Astrocyte of the spinal cord (primary cell): Measurements from ENCODE around the gene C2CD3.

Experiments
- DNase-seq: peaks from one replicate; pipeline ENCODE4 v3.0.0; 2011; ENCODE audit warnings: low read depth, low spot score
- H3K4me3 ChIP-seq: 2 replicates; pipeline ENCODE4 v1.5.1; 2011; ENCODE audit warnings: low read depth, mild to moderate bottlenecking, low read length, moderate library complexity
- CTCF ChIP-seq: IDR thresholded peaks from 2 replicates; pipeline ENCODE4 v1.5.1; 2012; ENCODE audit warnings: low read depth, mild to moderate bottlenecking, low read length, inconsistent platforms
- in situ Hi-C: cut with HindIII; loops from 2 replicates; pipeline ENCODE4 v1.10.0; 2017; ENCODE audit warnings: low sequenced_read_pairs

C2CD3 gene

GRCh38 chr11:74185285-74185684 lies 14.5 kb upstream of the C2CD3 start:
- no peak for TF ChIP-seq CTCF
- DNase-seq, result no peak
- in situ Hi-C loops, result no loop called here

GRCh38 chr11:74182635-74183034 lies 11.8 kb upstream of the C2CD3 start:
- no peak overlapping the region for H3K4me3 ChIP-seq
- in situ Hi-C loops, result no loop called here
- TF ChIP-seq CTCF, result no peak
- no peak for DNase-seq

More at GRCh38 chr11:74185285-74185684, 14.5 kb upstream of the C2CD3 start:
- H3K4me3 ChIP-seq, result no peak overlapping the region

GRCh38 chr11:74179234-74180052 lies 8.6 kb upstream of the C2CD3 start:
- in situ Hi-C loops, result no loop called here

GRCh38 chr11:74175920-74176319 lies 5.1 kb upstream of the C2CD3 start:
- TF ChIP-seq CTCF, result no peak
- no peak overlapping the region for H3K4me3 ChIP-seq
- no peak for DNase-seq
- in situ Hi-C loops, result no loop called here

More at GRCh38 chr11:74179234-74180052, 8.6 kb upstream of the C2CD3 start:
- DNase-seq, result peak; percentile 17
- TF ChIP-seq CTCF, result no peak
- no peak overlapping the region for H3K4me3 ChIP-seq

GRCh38 chr11:74171997-74172396 lies 1.2 kb upstream of the C2CD3 start:
- in situ Hi-C loops, result no loop called here
- peak; percentile 3 for DNase-seq
- TF ChIP-seq CTCF, result no peak
- peak overlapping the region; percentile 96 for H3K4me3 ChIP-seq

GRCh38 chr11:74171630-74171968 lies 797 bp upstream of the C2CD3 start:
- TF ChIP-seq CTCF, result no peak
- peak overlapping the region; percentile 96 for H3K4me3 ChIP-seq
- no peak for DNase-seq
- in situ Hi-C loops, result no loop called here
